Measurements from ENCODE around the gene MTERF4.

Gene MTERF4

GRCh38 chr2:241062389-241063092 is 39.5 kb downstream of the MTERF4 start:
- no peaks in the 10 kb centered on the region for H3K36me3 ChIP-seq (replicated peaks; ENCODE audit: low read depth, low read length)
- H3K4me3 ChIP-seq (ENCODE audit: low read length), result no peak overlapping the region
- H4K20me1 ChIP-seq (ENCODE audit: insufficient read depth, low read length), result no peaks in the 10 kb centered on the region
- H3K79me2 ChIP-seq (ENCODE audit: low read length), result no peaks in the 10 kb centered on the region
- H3K9ac ChIP-seq (ENCODE audit: low read length), result no peak overlapping the region
- no peak overlapping the region for H3K4me2 ChIP-seq (ENCODE audit: low read length)
- H2AFZ ChIP-seq (ENCODE audit: low read depth, low read length), result no peak overlapping the region
- TF ChIP-seq EZH2phosphoT487 (IDR thresholded peaks at IDR 0.05; ENCODE audit: low read depth), result no peak
- TF ChIP-seq, protein P1, sequence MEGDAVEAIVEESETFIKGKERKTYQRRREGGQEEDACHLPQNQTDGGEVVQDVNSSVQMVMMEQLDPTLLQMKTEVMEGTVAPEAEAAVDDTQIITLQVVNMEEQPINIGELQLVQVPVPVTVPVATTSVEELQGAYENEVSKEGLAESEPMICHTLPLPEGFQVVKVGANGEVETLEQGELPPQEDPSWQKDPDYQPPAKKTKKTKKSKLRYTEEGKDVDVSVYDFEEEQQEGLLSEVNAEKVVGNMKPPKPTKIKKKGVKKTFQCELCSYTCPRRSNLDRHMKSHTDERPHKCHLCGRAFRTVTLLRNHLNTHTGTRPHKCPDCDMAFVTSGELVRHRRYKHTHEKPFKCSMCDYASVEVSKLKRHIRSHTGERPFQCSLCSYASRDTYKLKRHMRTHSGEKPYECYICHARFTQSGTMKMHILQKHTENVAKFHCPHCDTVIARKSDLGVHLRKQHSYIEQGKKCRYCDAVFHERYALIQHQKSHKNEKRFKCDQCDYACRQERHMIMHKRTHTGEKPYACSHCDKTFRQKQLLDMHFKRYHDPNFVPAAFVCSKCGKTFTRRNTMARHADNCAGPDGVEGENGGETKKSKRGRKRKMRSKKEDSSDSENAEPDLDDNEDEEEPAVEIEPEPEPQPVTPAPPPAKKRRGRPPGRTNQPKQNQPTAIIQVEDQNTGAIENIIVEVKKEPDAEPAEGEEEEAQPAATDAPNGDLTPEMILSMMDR (IDR thresholded peaks at IDR 0.05; ENCODE audit: low read depth, low read length), result no peak
- H3K27me3 ChIP-seq (ENCODE audit: low read depth, low read length), result no peaks in the 10 kb centered on the region
- H3K4me1 ChIP-seq (ENCODE audit: low read length), result peaks cover 4% of the 10 kb centered on the region
- no peaks in the 10 kb centered on the region for H3K9me3 ChIP-seq (ENCODE audit: insufficient read depth, low read length)
- no peak overlapping the region for H3K27ac ChIP-seq (ENCODE audit: low read length)

- H3K36me3 ChIP-seq (replicated peaks; ENCODE audit: low read depth, low read length), result no peaks in the 10 kb centered on the region
- no peak overlapping the region for H3K4me2 ChIP-seq (ENCODE audit: low read length)
- no peak for TF ChIP-seq EZH2phosphoT487 (IDR thresholded peaks at IDR 0.05; ENCODE audit: low read depth)
- TF ChIP-seq, protein P1 (IDR thresholded peaks at IDR 0.05; ENCODE audit: low read depth, low read length), result no peak
These were observed 40.8 kb downstream of the MTERF4 start for GRCh38 chr2:241061275-241061674.

GRCh38 chr2:241053576-241054251 is 48.4 kb downstream of the MTERF4 start:
- no peaks in the 10 kb centered on the region for H3K36me3 ChIP-seq (replicated peaks; ENCODE audit: low read depth, low read length)
- H2AFZ ChIP-seq (ENCODE audit: low read depth, low read length), result no peak overlapping the region
- H3K4me2 ChIP-seq (ENCODE audit: low read length), result no peak overlapping the region
- no peak overlapping the region for H3K27ac ChIP-seq (ENCODE audit: low read length)
- no peak overlapping the region for H3K9ac ChIP-seq (ENCODE audit: low read length)
- H4K20me1 ChIP-seq (ENCODE audit: insufficient read depth, low read length), result no peaks in the 10 kb centered on the region
- peaks cover 9% of the 10 kb centered on the region for H3K4me1 ChIP-seq (ENCODE audit: low read length)
- no peak for TF ChIP-seq EZH2phosphoT487 (IDR thresholded peaks at IDR 0.05; ENCODE audit: low read depth)
- TF ChIP-seq, protein P1 (IDR thresholded peaks at IDR 0.05; ENCODE audit: low read depth, low read length), result no peak
- no peaks in the 10 kb centered on the region for H3K27me3 ChIP-seq (ENCODE audit: low read depth, low read length)
- no peaks in the 10 kb centered on the region for H3K79me2 ChIP-seq (ENCODE audit: low read length)
- H3K9me3 ChIP-seq (ENCODE audit: insufficient read depth, low read length), result no peaks in the 10 kb centered on the region
- no peak overlapping the region for H3K4me3 ChIP-seq (ENCODE audit: low read length)

More at GRCh38 chr2:241061275-241061674, 40.8 kb downstream of the MTERF4 start:
- no peak overlapping the region for H3K9ac ChIP-seq (ENCODE audit: low read length)
- no peak overlapping the region for H3K27ac ChIP-seq (ENCODE audit: low read length)
- no peaks in the 10 kb centered on the region for H3K9me3 ChIP-seq (ENCODE audit: insufficient read depth, low read length)
- H3K27me3 ChIP-seq (ENCODE audit: low read depth, low read length), result no peaks in the 10 kb centered on the region
- no peak overlapping the region for H2AFZ ChIP-seq (ENCODE audit: low read depth, low read length)
- H3K4me3 ChIP-seq (ENCODE audit: low read length), result no peak overlapping the region
- no peaks in the 10 kb centered on the region for H3K79me2 ChIP-seq (ENCODE audit: low read length)
- no peaks in the 10 kb centered on the region for H4K20me1 ChIP-seq (ENCODE audit: insufficient read depth, low read length)
- peaks cover 4% of the 10 kb centered on the region for H3K4me1 ChIP-seq (ENCODE audit: low read length)

GRCh38 chr2:241052677-241053360 is 49.3 kb downstream of the MTERF4 start:
- Histone ChIP-seq H3K27ac (ENCODE audit: low read length) (no peak overlapping the region), H4K20me1 (ENCODE audit: insufficient read depth, low read length) (no peaks in the 10 kb centered on the region), H3K9ac (ENCODE audit: low read length) (no peak overlapping the region), H3K4me3 (ENCODE audit: low read length) (no peak overlapping the region), H3K27me3 (ENCODE audit: low read depth, low read length) (no peaks in the 10 kb centered on the region), H3K4me1 (ENCODE audit: low read length) (peaks cover 9% of the 10 kb centered on the region), H3K9me3 (ENCODE audit: insufficient read depth, low read length) (no peaks in the 10 kb centered on the region), H3K79me2 (ENCODE audit: low read length) (no peaks in the 10 kb centered on the region), H3K4me2 (ENCODE audit: low read length) (no peak overlapping the region), H3K36me3 (replicated peaks; ENCODE audit: low read depth, low read length) (no peaks in the 10 kb centered on the region), H2AFZ (ENCODE audit: low read depth, low read length) (no peak overlapping the region)
- no peak for TF ChIP-seq EZH2phosphoT487 (IDR thresholded peaks at IDR 0.05; ENCODE audit: low read depth)
- TF ChIP-seq, protein P1 (IDR thresholded peaks at IDR 0.05; ENCODE audit: low read depth, low read length), result no peak

All from OCI-LY3 (cell line).